Activated naive CD4-positive, alpha-beta T cell treated with anti-CD3 and anti-CD28 coated beads, Interleukin-2, amount 50 U/mL, for 72 hours (primary cell): Measurements from ENCODE around the gene ENG. TPM values are rescaled to one million over a fixed set of nuclear protein-coding genes. Genes with fewer than 3 reads are reported as not detected.

ENCODE experiments used
- ATAC-seq, 2 donors: fragments of 150-1000 bp; cut with Tn5 transposase; 2 replicates each; pipeline ENCODE4 v1.10.0; 2021; ENCODE audit warnings: mild to moderate bottlenecking in 2 of 2, moderate library complexity in 2 of 2
- DNase-seq, 2 donors: peaks; one replicate each; pipeline ENCODE4 v3.0.0; 2021 to 2022; ENCODE audit warnings: low spot score in 2 of 2
- H3K27ac Mint-ChIP-seq, 2 donors: one replicate each; pipeline ENCODE4 v1.8.0; 2022; ENCODE audit warnings: mild to moderate bottlenecking in 2 of 2, mixed read lengths in 2 of 2
- H3K36me3 Mint-ChIP-seq, 2 donors: one replicate each; pipeline ENCODE4 v1.8.0; 2022; ENCODE audit warnings: mixed read lengths in 2 of 2
- H3K9me3 Mint-ChIP-seq, 2 donors: one replicate each; pipeline ENCODE4 v1.8.0; 2022; ENCODE audit warnings: mixed read lengths in 2 of 2
- total RNA-seq, 2 donors: library from RNA; stranded (reverse); gene quantifications; one replicate each; pipeline ENCODE4 v1.2.3, GENCODE V29; 2022

Gene ENG
- total RNA-seq, 2 donors from 2014 or later = 12.9 to 24.1 TPM

- ATAC-seq (peak; percentile 23 to 25), DNase-seq (no peak)
- Mint-ChIP-seq H3K36me3 (no peaks in the 10 kb centered on the region), H3K27ac (peak overlapping the region; percentile 55 to 91), H3K9me3 (no peaks in the 10 kb centered on the region)
Measured at GRCh38 chr9:127796852-127797370, 57.5 kb downstream of the ENG start.

DNA sequence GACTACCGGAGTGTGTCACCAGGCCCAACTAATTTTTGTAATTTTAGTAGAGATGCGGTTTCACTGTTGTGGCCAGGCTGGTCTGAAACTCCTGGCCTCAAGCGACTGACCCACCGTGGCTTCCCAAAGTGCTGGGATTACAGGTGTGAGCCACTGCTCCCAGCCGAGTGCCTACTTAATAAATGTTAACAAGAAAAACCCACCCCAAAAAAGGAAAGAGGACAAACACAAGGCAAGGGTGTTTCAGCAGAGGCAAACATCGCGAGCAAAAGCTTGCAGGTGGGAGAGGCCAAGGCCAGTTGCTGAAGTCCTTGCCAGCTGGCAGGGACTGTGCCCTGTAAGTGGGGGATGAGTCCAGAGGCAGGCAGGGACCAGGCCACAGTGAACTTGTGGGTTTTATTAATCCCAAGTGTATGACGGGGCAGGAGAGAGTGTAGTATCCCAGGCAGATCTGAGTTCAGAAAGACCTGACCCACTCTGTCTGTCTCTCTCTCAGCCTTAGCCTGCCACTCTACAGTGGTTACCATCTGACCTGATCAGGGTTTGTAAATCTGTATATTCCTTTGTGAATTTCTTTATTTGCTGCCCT lies 58.1 kb downstream of the ENG start:
- Mint-ChIP-seq H3K9me3 (no peaks in the 10 kb centered on the region), H3K36me3 (no peaks in the 10 kb centered on the region)
- ATAC-seq = peak; percentile 31 to 41

DNA sequence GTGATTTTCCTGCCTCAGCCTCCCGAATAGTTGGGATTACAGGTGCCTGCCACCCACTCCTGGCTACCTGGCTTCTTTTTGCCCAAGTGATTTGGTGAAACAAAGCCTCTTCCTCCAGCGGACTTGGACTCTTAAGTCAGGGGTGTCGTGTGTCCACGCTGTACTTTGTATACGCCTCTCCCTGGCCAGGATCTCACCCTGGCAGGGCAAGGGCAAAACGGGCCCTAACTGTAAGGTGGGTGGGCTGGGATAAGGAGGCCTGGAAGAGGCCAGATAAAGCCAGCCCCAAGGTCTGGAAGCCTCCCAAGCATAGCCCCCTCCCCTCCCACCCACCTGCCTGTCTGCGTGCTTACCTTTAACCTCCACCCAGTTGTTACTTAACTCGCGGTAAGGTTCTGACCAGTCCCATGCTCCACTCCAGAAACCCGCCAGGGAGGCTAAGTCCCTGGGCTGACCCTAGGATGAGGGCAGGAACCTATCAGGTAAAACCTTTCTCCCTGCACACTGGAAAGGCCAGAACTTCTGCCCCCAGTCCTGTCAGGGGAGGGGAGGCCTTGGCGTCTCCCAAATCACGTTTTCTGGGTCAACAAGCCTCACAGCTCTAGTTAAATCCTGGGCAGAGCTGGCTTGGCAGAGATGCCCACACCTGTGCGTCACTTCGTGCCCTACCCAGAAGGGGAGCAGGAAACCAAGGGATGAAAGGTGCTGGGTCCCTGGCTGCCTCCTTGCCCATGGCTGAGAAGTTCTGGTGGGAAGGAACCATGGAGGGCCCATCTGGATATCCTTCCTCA lies 60.3 kb downstream of the ENG start:
- no peaks in the 10 kb centered on the region for H3K9me3 Mint-ChIP-seq
- ATAC-seq (no peak), DNase-seq (no peak)
- H3K36me3 Mint-ChIP-seq = peaks cover 9 to 11% of the 10 kb centered on the region in 2 donors
- H3K27ac Mint-ChIP-seq = no peak overlapping the region

More for the DNA sequence above, 58.1 kb downstream of the ENG start:
- H3K27ac Mint-ChIP-seq = peak overlapping the region in 1 of 2 donors; percentile 91
- no peak for DNase-seq

DNA sequence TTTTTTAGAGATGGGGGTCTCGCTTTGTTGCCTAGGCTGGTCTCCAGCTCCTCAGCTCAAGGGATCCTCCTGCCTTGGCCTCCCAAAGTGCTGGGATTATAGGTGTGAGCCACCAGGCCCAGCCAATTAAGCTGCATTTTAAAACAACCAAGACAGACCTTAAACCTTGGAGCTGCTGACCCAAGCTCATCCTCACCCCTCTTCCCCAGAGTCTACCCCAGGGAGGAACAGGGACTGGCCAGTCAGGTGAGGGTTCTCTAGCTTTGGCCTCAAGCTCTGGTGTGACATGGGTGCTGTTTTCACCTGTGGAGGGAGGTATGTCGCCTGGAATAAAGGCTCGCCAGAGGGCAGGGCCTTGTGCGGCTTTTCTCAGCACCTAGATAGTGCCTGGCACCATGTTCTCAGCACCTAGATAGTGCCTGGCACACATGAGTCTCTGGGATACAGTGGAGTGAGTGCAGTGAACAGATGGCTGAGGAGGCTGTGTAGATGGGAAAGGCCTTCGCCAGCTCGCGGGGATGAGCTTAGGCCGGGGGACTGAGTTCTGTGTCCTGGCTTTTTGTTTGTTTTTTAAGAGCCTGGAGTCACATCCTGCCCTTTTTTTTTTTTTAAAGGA lies 61.3 kb downstream of the ENG start:
- no peaks in the 10 kb centered on the region for H3K9me3 Mint-ChIP-seq
- DNase-seq (no peak), ATAC-seq (no peak)
- peak overlapping the region in 1 of 2 donors; percentile 65 for H3K27ac Mint-ChIP-seq
- H3K36me3 Mint-ChIP-seq = peaks cover 14 to 17% of the 10 kb centered on the region in 2 donors

- Mint-ChIP-seq H3K27ac (peak overlapping the region in 1 of 2 donors; percentile 67), H3K9me3 (no peaks in the 10 kb centered on the region), H3K36me3 (peaks cover 20 to 22% of the 10 kb centered on the region in 2 donors)
- DNase-seq = no peak
- ATAC-seq = no peak
Measured at GRCh38 chr9:127792417-127793031, 61.9 kb downstream of the ENG start.

DNA sequence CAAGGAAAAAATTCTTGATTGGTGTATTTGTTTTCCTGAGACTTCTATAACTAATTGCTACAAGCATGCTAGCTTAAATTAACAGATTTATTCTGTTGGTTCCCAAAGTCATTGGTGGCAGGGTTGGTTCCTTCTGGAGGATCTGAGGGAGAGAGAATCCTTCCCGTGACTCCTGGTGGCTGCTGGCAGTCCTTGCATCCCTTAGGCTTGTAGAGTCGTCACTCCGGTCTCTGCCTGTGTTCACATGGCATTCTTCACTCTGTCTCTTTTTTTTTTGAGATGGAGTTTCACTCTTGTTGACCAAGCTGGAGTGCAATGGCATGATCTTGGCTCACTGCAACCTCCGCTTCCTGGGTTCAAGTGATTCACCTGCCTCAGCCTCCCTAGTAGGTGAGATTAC lies 63.4 kb downstream of the ENG start:
- no peak for DNase-seq
- no peak for ATAC-seq
- H3K36me3 Mint-ChIP-seq = peaks cover 31 to 34% of the 10 kb centered on the region in 2 donors
- H3K9me3 Mint-ChIP-seq = no peaks in the 10 kb centered on the region
- peak overlapping the region in 1 of 2 donors; percentile 40 for H3K27ac Mint-ChIP-seq

GRCh38 chr9:127790094-127790855 lies 64.2 kb downstream of the ENG start:
- H3K27ac Mint-ChIP-seq = peak overlapping the region; percentile 44 to 83
- no peak for ATAC-seq
- no peak for DNase-seq
- H3K36me3 Mint-ChIP-seq = peaks cover 31 to 34% of the 10 kb centered on the region in 2 donors
- no peaks in the 10 kb centered on the region for H3K9me3 Mint-ChIP-seq

DNA sequence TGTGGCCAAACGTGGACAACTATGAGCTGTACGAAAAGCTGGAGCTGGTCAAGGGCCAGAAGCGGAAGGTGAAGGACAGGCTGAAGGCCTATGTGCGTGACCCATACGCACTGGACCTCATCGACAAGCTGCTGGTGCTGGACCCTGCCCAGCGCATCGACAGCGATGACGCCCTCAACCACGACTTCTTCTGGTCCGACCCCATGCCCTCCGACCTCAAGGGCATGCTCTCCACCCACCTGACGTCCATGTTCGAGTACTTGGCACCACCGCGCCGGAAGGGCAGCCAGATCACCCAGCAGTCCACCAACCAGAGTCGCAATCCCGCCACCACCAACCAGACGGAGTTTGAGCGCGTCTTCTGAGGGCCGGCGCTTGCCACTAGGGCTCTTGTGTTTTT lies 65.3 kb downstream of the ENG start:
- Mint-ChIP-seq H3K36me3 (peaks cover 31 to 34% of the 10 kb centered on the region in 2 donors), H3K27ac (peak overlapping the region; percentile 82 to 90), H3K9me3 (no peaks in the 10 kb centered on the region)
- ATAC-seq (no peak), DNase-seq (no peak)

DNA sequence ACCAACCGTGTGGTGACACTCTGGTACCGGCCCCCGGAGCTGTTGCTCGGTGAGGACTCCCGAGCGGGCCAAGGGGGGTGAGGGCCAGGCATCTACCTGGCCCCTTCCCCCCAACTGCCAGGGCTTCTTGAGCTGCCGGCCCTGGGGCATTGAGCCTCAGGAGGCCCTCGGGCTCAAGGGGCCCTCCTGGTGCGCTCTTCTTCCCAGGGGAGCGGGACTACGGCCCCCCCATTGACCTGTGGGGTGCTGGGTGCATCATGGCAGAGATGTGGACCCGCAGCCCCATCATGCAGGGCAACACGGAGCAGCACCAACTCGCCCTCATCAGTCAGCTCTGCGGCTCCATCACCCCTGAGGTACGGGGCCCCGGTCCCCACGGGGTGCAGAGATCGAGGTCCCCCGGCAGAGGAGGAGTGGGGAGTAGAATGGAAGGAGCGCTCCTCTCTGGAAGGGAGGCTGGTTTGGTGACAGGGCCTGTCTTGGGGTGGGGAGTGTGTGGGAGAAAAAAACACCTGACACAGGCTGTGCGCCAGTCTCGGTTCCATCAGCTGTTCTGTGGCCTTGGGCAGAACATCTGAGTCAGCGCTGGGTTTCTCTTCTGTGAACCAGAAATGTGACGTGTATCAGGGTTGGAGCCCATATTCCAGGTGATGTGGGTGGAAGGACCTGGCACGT lies 66.0 kb downstream of the ENG start:
- peaks cover 31 to 34% of the 10 kb centered on the region in 2 donors for H3K36me3 Mint-ChIP-seq
- H3K9me3 Mint-ChIP-seq = no peaks in the 10 kb centered on the region
- peak overlapping the region; percentile 82 to 93 for H3K27ac Mint-ChIP-seq
- ATAC-seq (peak; percentile 22 to 39), DNase-seq (peak in 1 of 2 donors; percentile 58)

GRCh38 chr9:127786773-127787104 lies 67.7 kb downstream of the ENG start:
- Mint-ChIP-seq H3K9me3 (no peaks in the 10 kb centered on the region), H3K36me3 (peaks cover 31 to 34% of the 10 kb centered on the region in 2 donors), H3K27ac (peak overlapping the region; percentile 82 to 97)
- DNase-seq = no peak
- no peak for ATAC-seq

DNA sequence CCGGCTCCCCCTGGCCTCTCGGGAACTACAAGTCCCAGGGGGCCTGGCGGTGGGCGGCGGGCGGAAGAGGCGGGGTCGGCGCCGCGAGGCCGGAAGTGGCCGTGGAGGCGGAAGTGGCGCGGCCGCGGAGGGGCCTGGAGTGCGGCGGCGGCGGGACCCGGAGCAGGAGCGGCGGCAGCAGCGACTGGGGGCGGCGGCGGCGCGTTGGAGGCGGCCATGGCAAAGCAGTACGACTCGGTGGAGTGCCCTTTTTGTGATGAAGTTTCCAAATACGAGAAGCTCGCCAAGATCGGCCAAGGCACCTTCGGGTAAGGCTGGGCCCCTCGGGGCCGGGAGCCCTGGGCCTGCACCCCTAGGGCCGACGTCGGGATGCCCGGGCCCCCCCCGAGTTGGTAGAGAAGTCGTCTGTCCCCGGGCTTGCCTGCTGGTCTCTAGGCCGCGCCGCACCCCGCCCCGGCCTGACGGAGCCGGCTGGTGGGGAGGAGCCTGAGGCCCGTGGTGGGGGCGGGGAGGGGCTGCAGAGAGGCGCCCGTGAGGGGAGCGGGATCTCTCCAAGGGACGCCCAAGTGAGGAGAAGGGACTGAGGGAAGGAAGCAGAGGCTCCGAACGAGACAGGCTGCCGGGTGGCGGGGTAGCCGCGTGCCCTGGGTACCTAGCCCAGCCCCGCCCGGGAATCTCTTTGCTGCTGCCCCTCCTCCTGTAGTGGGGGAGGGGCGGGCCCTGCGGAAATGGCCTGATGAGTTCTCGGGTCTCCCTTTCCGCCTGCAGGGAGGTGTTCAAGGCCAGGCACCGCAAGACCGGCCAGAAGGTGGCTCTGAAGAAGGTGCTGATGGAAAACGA lies 68.3 kb downstream of the ENG start, which contains the start of gene CDK9:
CDK9 (plus strand) TSS at position 102 of the 840 bp plus-strand sequence; CDS start at position 217, 115 bp downstream.
- peak; percentile 95 to 97 for DNase-seq
- Mint-ChIP-seq H3K27ac (peak within 1 kb of the TSS; percentile 82 to 97), H3K9me3 (no peaks in the 10 kb centered on the region), H3K36me3 (peaks cover 31 to 34% of the 10 kb centered on the region in 2 donors)
- peak; percentile 73 to 80 for ATAC-seq

- DNase-seq (peak; percentile 91 to 92), ATAC-seq (peak; percentile 40 to 58)
- no peaks in the 10 kb centered on the region for H3K9me3 Mint-ChIP-seq
- H3K36me3 Mint-ChIP-seq = peaks cover 29 to 33% of the 10 kb centered on the region in 2 donors
- H3K27ac Mint-ChIP-seq = peak overlapping the region; percentile 82 to 94
Measured at GRCh38 chr9:127785023-127785932, 69.2 kb downstream of the ENG start.

DNA sequence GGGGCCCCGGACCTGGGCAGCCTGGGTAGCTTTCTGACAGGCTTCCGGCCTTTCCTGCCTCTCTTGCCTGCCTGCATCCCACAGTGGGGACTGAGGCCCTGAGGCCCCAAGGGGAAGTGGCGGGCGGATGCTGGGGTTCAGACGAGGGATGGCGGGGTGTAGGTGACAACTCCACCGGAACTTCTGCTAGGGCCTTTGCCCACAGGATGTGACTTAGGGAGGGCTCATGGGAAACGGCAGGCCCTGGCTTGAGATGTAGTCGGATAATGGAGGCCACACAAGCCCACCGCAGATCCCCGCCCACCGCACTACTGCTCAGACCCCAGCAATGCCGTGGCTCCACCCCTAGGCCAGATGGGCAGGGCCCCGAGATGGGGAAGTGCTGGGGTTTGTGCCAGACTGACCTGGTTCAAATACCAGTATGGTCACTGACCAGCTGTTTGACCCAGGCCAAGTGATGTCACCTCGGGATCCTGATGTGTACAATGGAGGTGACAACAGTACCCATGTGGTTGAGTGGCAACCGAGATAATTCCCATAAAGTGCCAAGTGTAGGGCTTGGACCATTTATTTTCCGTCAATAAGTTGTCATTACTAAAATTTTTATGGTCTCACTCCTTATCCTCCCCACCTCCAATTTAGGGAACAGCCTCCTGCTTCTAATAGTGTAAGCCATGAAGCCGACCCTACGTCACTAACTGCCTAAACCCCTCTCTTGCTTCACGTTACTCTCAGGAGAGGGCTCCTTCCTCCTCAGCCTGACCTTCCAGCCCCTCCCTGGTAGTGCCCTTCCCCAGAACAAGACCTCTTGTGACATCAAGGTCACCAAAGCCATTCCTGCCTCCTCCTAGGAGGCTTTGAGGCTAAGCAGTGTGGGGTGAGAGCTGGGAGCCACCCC lies 71.1 kb downstream of the ENG start:
- peak; percentile 66 to 87 for DNase-seq
- peak; percentile 5 to 32 for ATAC-seq
- no peaks in the 10 kb centered on the region for H3K9me3 Mint-ChIP-seq
- peak overlapping the region; percentile 82 to 97 for H3K27ac Mint-ChIP-seq
- peaks cover 17 to 19% of the 10 kb centered on the region in 2 donors for H3K36me3 Mint-ChIP-seq
